GM21825 (cell line): ENCODE measurements around the gene POLDIP3.
"Not testable (repeated sequence)": the region's sequence is repeated elsewhere in the genome, so short reads cannot be mapped to it uniquely, and the experiment has no call there.

Experiments used
- ATAC-seq: cut with Tn5 transposase; IDR thresholded peaks from one replicate; pipeline ENCODE4 v1.9.1; 2021; ENCODE audit warnings: mild to moderate bottlenecking, moderate library complexity; ENCODE audit not compliant: unreplicated experiment

POLDIP3 gene

DNA sequence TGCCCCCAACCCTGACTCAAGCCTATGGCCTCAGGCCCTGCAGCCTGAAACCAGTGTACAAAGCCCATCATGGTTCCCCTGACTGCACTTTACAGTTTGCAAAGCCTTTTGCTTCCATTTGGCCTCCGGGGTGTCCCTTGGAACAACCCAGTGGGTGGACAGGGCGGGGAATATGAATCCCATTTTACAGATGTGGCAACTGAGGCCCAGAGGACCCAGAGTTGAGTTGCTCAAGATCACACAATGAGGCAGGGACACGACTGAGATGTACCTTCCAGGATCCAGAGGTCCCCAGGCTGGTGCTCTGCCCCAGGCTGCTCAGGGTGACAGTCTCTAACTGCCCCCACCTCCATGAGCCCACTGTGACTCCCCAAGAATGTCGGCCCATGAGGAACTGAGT is 5.4 kb upstream of the POLDIP3 start:
- no peak for ATAC-seq

DNA sequence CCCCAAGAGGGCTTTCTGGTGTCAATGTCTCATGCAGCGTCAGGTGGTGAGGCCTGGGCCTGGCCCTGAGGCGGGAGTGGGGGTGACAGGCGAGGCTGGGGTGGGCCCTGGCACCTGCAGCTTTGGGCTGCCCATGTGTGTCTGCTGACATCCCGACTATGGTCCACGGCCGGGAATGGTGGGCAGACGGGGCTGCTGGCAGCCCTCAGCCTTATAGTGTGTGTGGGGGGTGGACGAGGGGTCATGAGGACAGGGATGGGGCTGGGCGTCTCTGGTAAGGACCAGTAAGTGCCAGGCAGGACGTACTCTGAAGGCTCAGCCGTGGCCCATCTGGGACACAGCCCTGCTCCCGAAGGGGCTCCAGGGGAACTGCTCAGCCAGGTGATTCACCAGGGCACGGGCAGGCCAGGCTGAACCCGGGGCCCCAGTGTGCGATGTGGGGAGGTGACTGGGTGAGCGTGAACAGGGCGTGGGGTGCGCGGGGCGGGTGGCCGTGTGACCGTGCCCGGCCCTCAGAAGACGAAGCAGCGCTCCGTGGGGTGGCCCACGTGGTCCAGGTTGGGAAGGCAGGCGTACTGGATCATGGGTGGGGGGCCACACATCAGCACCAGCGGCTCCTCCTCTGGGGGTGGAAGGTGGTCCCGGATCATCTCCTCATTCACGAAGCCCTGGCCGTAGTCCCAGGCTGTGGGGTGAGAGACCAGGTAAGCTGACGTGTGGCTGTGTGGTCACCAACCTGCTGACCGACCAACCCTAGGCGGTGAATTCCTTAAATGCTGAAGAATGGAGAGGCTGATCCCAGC is 4.8 kb upstream of the POLDIP3 start:
- no peak for ATAC-seq

DNA sequence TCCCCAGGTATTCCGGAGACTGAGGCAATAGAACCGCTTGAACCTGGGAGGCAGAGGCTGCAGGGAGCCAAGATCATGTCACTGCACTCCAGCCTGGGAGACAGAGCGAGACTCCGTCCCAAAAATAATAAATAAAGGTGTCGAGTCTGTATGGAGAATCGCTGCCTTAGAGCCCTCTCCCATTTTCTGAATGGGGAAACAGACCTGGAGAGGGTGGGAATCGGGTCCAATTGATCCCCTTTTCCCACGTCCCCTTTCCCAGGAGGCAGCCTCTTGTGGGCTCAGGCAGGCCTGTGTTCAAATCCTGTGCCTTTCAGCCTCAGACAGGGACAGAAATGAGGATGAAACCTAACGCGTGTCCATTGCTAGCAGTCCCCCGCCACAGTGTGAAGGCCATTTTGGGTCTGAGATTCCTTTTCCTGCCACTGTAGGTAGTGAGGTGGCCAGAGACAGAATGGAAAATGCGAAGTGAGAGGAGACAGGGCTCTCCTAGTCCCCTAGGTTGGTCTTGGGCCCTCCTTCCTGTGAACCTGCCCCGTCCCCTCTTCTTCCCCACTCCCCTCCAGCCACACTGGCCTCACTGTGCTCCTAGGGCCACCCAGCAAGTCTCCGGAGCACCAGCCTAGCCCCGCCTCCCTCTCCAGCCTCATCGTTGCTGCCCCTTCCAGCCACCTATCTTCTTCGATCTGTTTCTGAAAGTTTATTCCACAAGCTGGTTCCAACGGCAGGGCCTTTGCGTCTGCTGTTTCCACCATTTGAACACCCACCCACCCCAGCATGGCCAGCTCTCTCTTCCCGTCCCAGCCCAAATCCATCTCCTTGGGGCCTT is 2.7 kb upstream of the POLDIP3 start:
- ATAC-seq, result no peak

DNA sequence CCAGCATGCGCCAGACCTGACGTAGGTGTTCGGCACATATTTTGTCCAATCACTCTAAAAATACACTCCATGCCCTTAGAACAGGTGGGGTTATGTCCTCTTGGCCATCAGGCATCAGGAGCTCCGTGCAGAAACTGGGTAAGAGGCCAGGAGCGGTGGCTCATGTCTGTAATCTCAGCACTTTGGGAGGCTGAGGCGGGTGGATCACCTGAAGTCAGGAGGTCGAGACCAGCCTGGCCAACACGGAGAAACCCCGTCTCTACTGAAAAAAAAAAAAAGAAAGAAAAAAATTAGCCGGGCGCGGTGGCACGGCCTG is 1.1 kb upstream of the POLDIP3 start:
- ATAC-seq, result not testable (repeated sequence)

DNA sequence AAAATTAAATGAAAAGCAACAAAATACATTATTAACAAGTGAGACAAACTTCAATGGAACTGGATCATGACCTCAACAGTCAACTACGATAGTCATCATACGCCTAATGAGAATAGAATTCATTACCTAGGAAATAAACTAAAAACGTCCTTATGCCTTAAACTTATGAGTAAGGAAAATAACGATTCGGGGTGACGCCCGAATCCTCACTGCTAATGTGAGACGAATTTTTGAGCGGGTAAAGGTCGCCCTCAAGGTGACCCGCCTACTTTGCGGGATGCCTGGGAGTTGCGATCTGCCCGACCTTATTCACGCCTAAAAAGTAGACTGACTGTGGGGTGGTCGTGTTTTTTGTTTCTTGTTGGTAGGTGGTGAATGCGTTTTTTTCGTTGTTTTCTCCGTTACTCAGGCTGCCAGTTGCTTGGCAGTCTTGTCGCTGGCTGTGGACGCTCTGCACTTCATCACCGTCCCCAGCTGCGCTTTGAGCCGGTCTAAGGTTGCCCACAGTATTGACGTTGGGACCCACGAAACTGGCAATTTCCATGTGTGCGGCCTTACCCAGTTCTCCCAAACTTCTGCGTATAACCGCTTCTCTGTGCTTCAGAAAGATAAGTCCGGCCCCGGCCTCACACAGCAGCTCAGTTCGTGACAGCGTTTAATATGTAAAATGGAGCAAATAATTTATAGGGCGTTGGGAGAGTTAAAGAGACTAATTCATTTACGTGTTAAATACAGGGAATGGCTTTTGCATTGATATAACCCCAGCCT is 593 bp upstream of the POLDIP3 start:
- ATAC-seq, result peak; percentile 50

DNA sequence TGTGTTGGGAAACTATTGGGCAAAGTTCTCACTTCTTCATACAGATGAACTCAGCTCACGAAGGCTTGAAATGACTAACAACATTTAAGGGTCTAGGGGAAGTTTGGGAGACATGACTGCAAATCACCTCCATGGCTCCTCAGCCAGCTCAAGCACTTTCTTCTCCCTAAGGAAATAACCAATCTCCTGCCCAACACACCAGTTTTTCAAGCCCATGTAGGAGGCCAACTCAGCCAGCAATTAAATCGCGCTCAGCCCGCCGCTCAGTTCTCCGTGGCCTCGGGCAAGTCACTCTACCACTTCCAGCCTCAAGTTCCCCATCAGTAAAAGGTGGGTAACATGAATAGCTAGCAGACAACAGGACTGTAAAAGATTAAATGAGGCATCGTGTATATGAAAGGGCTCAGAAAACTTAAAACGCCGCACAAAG is 796 bp downstream of the POLDIP3 start:
- ATAC-seq, result no peak

DNA sequence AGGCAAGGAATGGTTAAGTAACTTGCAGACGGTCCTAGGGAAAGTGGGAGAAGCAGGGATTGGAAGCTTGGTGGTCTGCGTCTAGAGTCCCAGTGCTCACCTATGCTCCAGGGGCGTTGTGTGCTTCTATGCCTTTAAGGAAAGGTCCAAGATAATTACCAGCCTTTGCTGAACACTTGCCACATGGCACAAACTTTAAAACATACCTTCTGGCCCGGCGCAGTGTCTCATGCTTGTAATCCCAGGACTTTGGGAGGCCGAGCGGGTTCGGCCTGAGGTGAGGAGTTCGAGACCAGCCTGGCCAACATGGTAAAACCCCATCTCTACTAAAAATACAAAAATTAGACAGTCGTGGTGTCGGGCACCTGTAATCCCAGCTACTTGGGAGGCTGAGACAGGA is 2.3 kb downstream of the POLDIP3 start:
- no peak for ATAC-seq

DNA sequence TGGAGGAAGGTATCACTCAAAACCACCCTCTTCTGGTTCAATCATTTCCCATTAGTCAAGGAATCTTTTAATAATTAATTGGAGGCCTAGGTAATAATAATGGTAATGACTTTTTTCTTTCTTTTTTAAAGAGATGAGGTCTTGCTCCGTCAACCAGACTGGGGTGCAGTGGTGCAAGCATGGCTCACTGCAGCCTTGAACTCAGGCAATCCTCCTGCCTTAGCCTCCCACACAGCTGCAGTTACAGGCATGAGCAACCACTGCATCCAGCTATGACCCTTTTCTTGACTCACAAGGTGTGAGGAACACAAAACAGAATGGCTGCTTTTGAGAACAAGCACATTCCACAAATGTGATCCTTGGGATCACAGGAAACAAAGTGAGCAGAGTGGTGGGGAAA is 3.6 kb downstream of the POLDIP3 start:
- ATAC-seq, result no peak

DNA sequence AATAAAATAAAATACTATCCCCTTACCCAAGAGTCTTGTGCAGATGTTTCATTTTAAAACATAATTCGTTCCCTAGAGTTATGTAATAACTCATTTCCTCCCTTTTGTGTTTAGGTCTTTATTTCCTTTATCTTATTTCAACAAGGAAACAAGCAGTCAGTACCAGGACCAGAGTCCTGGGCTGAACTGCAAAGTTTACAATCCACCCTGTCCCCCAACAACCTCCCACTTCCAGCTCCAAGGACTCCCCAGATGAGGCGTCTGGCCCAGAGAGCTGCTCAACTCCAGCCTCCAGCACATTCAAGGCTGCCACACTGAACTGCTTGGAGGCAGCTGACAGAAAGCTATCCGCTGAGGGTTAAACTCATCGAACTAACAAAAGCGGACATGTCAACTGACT is 4.5 kb downstream of the POLDIP3 start:
- ATAC-seq, result no peak

DNA sequence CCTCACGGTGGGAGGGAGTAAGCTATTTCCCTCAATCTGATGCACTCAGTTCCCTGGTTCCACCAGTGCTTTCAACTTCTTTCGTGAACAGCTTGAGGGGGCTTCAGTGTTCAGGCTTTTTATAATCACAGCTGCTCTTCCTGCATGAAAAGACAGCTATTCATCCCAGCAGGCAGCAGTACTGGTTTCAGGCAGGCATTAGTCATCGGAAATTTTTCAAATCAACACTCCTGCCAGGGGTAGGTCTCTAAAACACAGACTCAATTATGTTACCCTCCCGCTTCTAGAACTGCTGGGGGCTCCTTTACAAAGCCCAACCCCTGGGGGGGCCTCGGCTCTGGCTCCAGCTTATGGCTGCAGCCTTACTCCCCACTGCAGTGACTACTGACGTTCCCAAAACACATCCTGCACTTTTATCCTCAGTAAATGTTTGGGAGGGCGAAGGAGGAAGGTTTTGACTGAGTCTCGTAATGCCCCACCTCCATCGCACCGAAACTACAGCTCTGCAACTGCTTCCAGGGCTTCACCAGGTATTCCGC is 5.8 kb downstream of the POLDIP3 start:
- no peak for ATAC-seq

DNA sequence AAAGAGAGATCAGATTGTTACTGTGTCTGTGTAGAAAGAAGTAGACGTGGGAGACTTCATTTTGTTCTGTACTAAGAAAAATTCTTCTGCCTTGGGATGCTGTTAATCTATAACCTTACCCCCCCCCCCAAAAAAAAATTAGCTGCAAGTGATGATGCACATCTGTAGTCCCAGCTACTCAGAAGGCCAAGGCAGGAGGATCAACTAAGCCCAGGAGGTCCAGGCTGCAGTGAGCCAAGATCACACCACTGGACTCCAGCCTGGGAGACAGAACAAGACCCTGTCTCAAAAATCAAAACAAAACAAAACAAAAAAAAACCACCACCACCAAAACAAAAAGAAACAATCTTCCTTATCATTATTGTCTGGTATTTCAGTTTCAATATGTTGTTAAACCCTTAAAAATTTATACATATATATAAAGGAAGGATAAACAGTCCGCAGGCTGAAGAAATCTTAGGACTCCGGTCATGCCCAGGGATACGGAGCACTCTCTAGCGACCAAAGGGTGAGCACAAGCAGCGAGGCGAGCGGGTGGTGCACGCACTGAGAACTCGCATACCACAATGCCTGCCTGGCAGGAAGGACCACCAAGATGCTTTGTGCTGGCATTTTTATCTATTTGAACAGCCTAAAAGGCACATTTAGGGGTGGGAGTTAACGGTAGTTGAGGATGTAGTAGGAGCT is 6.4 kb downstream of the POLDIP3 start:
- ATAC-seq, result no peak

DNA sequence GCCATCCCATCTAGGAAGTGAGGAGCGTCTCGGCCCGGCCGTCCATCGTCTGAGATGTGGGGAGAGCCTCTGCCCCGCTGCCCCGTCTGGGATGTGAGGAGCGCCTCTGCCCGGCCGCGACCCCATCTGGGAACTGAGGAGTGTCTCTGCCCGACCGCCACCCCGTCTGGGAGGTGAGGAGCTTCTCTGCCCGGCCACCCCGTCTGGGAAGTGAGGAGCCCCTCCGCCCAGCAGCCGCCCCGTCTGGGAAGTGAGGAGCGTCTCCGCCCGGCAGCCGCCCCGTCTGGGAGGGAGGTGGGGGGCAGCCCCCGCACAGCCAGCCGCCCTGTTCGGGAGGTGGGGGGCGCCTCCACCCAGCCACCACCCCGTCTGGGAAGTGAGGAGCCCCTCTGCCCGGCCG is 7.0 kb downstream of the POLDIP3 start:
- ATAC-seq, result not testable (repeated sequence)

DNA sequence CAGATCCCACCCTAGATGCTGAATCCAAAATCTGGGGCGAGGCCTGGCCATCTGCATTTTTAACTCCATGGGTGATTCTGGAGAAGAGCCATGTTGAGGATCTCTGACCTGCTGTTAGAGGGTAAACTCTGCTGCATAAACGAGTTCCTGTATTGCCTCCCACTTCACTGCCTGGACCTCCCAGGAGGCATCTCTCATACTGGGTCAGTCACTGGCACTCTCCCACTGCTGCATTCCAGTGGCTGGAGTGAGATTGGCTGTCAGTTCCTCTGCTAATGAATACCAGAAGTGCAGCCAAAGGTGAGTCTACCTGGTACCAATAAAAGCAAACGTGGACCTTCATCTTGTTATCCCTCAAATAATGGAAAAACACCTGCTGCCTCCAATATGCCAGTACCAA is 10.3 kb downstream of the POLDIP3 start:
- ATAC-seq, result no peak

DNA sequence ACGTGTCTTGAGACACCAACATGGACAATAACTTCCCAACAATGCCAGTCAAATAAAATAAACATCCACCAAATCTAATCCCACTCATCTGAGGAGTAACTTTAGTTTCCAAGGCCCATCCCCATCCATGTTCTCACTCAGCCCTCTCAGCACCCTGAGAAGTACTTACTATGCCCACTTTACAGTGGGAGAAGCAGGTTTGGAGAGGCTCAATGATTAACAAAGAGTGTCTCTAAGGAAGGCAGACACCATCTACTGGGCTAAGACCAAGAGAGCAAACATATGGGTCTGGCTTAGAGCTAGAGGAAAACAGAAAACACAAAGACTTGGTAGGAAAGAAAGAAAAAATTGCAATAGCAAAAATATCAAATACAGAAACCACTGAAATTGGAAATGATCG is 11.3 kb downstream of the POLDIP3 start:
- ATAC-seq, result no peak

DNA sequence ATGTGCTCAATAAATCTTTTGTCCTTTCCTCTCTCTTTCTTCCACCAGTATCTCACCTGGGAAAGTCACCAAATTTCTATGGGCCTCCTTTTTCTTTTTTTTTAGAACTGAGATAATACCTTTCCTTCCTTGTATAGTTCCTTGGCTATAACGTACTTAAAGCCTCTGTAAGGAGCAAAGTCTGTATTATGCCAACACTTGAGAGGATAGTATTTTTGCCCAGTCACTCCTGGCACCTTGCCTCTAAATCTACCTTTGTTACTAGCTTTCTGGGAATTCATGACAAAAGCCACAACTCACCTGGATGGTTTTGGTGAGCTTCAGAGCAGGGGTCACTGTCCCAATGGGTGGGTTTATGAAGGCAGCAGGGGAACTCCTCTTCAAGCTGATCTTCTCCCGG is 12.2 kb downstream of the POLDIP3 start:
- ATAC-seq, result no peak

DNA sequence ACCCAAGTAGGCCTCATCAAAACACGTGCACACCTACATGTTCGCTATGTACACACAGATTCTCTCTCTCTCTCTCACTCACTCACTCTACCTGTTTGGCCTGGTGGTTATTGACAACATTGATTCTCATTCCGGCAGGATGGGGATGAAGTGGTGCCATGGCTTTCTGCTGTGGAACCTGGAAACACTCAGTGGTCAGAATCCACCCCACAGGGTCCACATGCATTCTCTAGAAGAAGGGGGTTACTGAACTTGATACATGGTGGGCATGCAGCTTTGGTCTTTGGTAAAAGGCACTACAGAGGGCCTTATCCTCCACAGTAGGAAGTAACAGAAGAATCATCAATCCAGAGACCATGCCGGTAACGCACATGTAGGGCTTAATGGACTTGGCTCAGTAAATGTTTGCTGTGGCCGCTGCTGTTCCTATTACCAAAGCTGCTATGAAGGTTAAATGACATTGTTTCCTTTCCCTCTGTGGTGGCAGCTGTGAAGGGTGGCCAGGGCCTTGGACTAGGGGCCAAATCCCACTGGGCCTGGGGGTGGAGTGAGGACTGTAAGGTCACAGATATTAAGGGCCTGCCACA is 12.7 kb downstream of the POLDIP3 start:
- no peak for ATAC-seq

DNA sequence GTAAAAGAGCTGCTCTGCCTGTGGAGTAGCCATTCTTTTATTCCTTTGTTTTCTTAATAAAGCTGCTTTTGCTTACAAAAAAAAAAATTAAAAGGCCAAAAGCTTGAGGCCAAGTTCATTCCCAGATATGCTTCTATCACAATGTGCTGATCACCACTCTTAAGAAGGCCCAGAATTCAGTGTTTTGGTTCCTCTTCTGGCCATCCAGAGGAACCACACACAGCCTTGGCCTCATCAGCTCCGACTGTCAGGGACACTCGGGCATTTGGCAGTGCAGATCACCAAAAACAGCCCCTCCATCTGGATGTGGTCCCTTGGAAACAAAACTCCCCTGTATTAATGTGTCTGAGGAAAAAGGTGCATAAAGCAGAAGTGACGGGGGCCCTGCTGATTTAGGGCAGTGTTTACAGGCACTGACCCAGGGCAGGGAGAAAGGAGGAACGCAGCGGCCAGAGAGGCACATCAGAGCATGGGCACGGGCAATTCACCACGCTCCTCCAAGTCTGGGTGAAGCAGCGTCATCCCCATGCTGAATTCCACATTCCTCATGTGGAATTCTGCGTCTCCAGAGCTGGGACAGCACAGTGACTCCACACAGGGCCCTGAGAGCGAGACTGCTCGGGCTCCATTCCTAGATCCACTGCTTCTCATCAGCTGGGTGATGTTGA is 17.7 kb downstream of the POLDIP3 start:
- ATAC-seq, result no peak

DNA sequence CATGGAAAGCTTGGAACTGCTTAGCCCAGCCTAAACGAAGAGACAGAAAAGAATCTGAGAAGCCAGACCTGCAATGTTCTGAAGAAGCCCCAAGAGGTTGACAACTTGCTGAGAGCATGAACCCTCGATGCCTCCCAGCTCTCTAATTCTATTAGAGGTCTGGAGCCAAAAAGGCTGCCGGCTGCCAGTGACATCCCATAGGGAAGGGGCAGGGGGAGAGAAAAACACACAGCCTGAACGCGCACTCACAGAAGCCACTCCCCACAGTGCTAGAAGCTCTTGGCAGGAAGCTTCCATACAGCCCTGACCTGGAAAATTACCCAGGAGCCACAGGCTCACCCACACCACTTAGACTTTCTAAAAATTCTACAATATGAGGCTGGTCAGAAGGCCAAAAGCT is 18.3 kb downstream of the POLDIP3 start:
- no peak for ATAC-seq

DNA sequence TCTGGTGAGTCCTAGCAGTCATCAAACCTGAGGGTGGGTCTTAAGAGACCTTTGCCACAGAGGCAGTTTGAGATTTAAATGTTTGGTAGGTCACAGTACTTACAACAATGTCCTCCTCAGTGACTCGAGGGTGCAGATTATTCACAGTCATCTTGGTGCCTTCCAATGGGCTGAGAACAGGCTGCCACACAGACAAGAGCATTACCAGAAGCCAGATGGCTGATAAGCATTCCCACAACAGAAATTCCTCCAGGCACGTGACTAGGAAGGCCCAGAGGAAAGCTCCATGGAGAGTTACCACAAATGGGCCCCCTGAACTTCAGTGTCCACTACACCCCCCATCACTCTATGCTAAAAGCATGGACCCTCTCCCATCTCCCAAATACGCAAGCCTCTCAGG is 19.2 kb downstream of the POLDIP3 start:
- ATAC-seq, result no peak

DNA sequence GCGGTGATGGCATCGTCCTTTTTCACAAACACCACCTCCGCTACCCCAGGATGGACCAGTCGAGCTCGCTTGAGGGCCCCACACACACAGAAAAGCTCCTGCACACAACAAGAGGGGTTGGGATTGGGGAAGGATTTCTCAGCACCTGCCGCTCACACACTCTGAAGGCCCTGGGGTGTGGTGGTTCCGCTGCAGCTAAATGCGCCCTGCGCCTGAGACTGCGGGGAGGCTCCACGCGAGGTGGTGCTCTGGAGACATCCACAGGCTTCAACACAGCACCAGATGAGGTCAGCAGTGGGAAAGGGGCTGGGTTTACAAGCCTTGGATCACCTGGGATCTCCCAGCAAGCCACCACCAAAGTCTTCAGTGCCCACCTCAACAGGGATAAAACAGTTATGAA is 22.7 kb downstream of the POLDIP3 start:
- no peak for ATAC-seq
